GM23338 (cell line): ENCODE data around the gene STK24. TPM values are rescaled to one million over a fixed set of nuclear protein-coding genes. Genes with fewer than 3 reads are reported as not detected.

Experiments used
- ATAC-seq: fragments of 200-7000 bp; cut with Tn5 transposase; 3 replicates; pipeline ENCODE4 v1.9.1; 2020
- DNase-seq: peaks from one replicate; pipeline ENCODE4 v3.0.0-alpha.2; 2015; ENCODE audit warnings: low spot score
- H2AFZ ChIP-seq: fragments of 200-600 bp; sonication (generic); 2 replicates; pipeline ENCODE4 v1.8.0; 2016; ENCODE audit warnings: antibody characterized with exemption, mild to moderate bottlenecking, moderate library complexity
- H3F3A ChIP-seq: fragments of 200-600 bp; sonication (generic); replicated peaks from 2 replicates; pipeline ENCODE4 v1.8.0; 2017; ENCODE audit warnings: antibody characterized with exemption, mixed run types, low read depth
- H3K27ac ChIP-seq: fragments of 200-600 bp; sonication (generic); 2 replicates; pipeline ENCODE4 v1.6.1; 2016; ENCODE audit warnings: low read depth
- H3K27me3 ChIP-seq: fragments of 200-600 bp; sonication (generic); 2 replicates; pipeline ENCODE4 v1.8.0; 2016; ENCODE audit warnings: mild to moderate bottlenecking, mixed run types, moderate library complexity; ENCODE audit not compliant: insufficient read depth
- H3K36me3 ChIP-seq: fragments of 200-600 bp; sonication (generic); 2 replicates; pipeline ENCODE4 v1.8.0; 2016; ENCODE audit warnings: mild to moderate bottlenecking; ENCODE audit not compliant: insufficient read depth
- H3K4me1 ChIP-seq: fragments of 200-600 bp; sonication (generic); 2 replicates; pipeline ENCODE4 v1.8.0; 2016; ENCODE audit warnings: mild to moderate bottlenecking, moderate library complexity; ENCODE audit not compliant: insufficient read depth
- H3K4me2 ChIP-seq: fragments of 200-600 bp; sonication (generic); 2 replicates; pipeline ENCODE4 v1.7.1; 2017; ENCODE audit warnings: mixed run types
- H3K4me3 ChIP-seq: fragments of 200-600 bp; sonication (generic); 2 replicates; pipeline ENCODE4 v1.6.1; 2016; ENCODE audit warnings: mixed run types
- H3K79me2 ChIP-seq: fragments of 200-600 bp; sonication (generic); replicated peaks from 2 replicates; pipeline ENCODE4 v1.8.0; 2017; ENCODE audit warnings: mild to moderate bottlenecking; ENCODE audit not compliant: insufficient read depth
- H3K9me2 ChIP-seq: fragments of 200-600 bp; sonication (generic); 2 replicates; pipeline ENCODE4 v1.8.0; 2017; ENCODE audit not compliant: insufficient read depth
- H4K20me1 ChIP-seq: fragments of 200-600 bp; sonication (generic); replicated peaks from 2 replicates; pipeline ENCODE4 v1.8.0; 2017; ENCODE audit warnings: mild to moderate bottlenecking; ENCODE audit not compliant: insufficient read depth
- H3K27ac Mint-ChIP-seq: 2 replicates; pipeline ENCODE4 v1.8.0; 2020; ENCODE audit warnings: inconsistent platforms, mild to moderate bottlenecking, moderate library complexity, mixed read lengths
- H3K27me3 Mint-ChIP-seq: 3 replicates; pipeline ENCODE4 v1.8.0; 2022; ENCODE audit warnings: low read depth, mild to moderate bottlenecking, moderate library complexity, mixed read lengths, inconsistent platforms; ENCODE audit not compliant: insufficient read depth, poor library complexity
- H3K36me3 Mint-ChIP-seq: 3 replicates; pipeline ENCODE4 v1.8.0; 2021; ENCODE audit warnings: low read depth, mild to moderate bottlenecking, inconsistent platforms, moderate library complexity, mixed read lengths
- H3K4me1 Mint-ChIP-seq: 3 replicates; pipeline ENCODE4 v1.8.0; 2020; ENCODE audit warnings: mild to moderate bottlenecking, inconsistent platforms, mixed read lengths
- H3K4me3 Mint-ChIP-seq: 3 replicates; pipeline ENCODE4 v1.8.0; 2021; ENCODE audit warnings: moderate library complexity, mild to moderate bottlenecking, inconsistent platforms, mixed read lengths
- H3K9me3 Mint-ChIP-seq: 3 replicates; pipeline ENCODE4 v1.8.0; 2020; ENCODE audit warnings: moderate library complexity, mild to moderate bottlenecking, inconsistent platforms, mixed read lengths
- ZNF331 ChIP-seq: fragments of 250-450 bp; sonication (Bioruptor Pico); IDR thresholded peaks from 2 replicates; pipeline ENCODE4 v1.5.0; 2020; ENCODE audit warnings: low read depth, mild to moderate bottlenecking, moderate library complexity
- ZNF462 ChIP-seq: fragments of 250-450 bp; sonication (Bioruptor Pico); IDR thresholded peaks from 2 replicates; pipeline ENCODE4 v1.5.0; 2020; ENCODE audit warnings: mild to moderate bottlenecking, moderate library complexity
- polyA plus RNA-seq: library from polyadenylated mRNA; unstranded; fragments of >200 nt; fragmentation: Nextera tagmentation; extraction: Ambion mirVana; gene quantifications from 2 replicates; pipeline ENCODE4 v1.2.1, GENCODE V29; 2016
- total RNA-seq: library from RNA; depleted of rRNA; stranded (reverse); fragments of >200 nt; shearing (Covaris generic); gene quantifications from 2 replicates; pipeline ENCODE4 v1.2.3, GENCODE V29; 2014

The STK24 gene
- total and polyA plus RNA-seq, 2 experiments from 2014 or later = 56.5 to 144 TPM

- TF ChIP-seq ZNF331 = no peak
Observed at GRCh38 chr13:98584668-98585397, 7.9 kb upstream of the STK24 start (continued).

- ATAC-seq = no peak
- no peaks in the 10 kb centered on the region for H3K36me3 ChIP-seq
- Mint-ChIP-seq H3K4me1 (peaks cover 12% of the 10 kb centered on the region), H3K9me3 (no peaks in the 10 kb centered on the region), H3K36me3 (no peaks in the 10 kb centered on the region), H3K27me3 (no peaks in the 10 kb centered on the region), H3K4me3 (no peak overlapping the region), H3K27ac (no peak overlapping the region)
- no peak for DNase-seq
- no peaks in the 10 kb centered on the region for H3K9me2 ChIP-seq
- no peak overlapping the region for H3K4me3 ChIP-seq
- 0 out of 2 replicates have a peak, but pooled peaks cover 3% of the 10 kb centered on the region for H3F3A ChIP-seq
- no peaks in the 10 kb centered on the region for H4K20me1 ChIP-seq
- H3K27me3 ChIP-seq = no peaks in the 10 kb centered on the region
- H3K27ac ChIP-seq = no peak overlapping the region
- H2AFZ ChIP-seq = no peak overlapping the region
- H3K79me2 ChIP-seq = no peaks in the 10 kb centered on the region
- no peak overlapping the region for H3K4me2 ChIP-seq
- TF ChIP-seq ZNF462 (CRISPR knock-in tag) = no peak
- peaks cover 15% of the 10 kb centered on the region for H3K4me1 ChIP-seq
Observed at GRCh38 chr13:98582947-98583346, 6.0 kb upstream of the STK24 start.
